ENCODE data around the gene COIL.

The COIL gene

GRCh38 chr17:57002904-57003303 lies 42.1 kb upstream of the COIL start:
- TF ChIP-seq CTCF (IDR thresholded peaks at IDR 0.05; ENCODE audit: low read depth, low read length, missing control alignments), result no peak

GRCh38 chr17:57001541-57001940 lies 40.7 kb upstream of the COIL start:
- no peak overlapping the region for H3K4me3 ChIP-seq (replicated peaks; ENCODE audit: low read depth, low read length)
- DNase-seq (ENCODE audit: extremely low read depth, low read depth), result no peak
- no peak for TF ChIP-seq CTCF (IDR thresholded peaks at IDR 0.05; ENCODE audit: low read depth, low read length, missing control alignments)

More at GRCh38 chr17:57002904-57003303, 42.1 kb upstream of the COIL start:
- no peak overlapping the region for H3K4me3 ChIP-seq (replicated peaks; ENCODE audit: low read depth, low read length)
- DNase-seq (ENCODE audit: extremely low read depth, low read depth), result no peak

- DNase-seq (ENCODE audit: extremely low read depth, low read depth), result no peak
- TF ChIP-seq CTCF (IDR thresholded peaks at IDR 0.05; ENCODE audit: low read depth, low read length, missing control alignments), result no peak
- H3K4me3 ChIP-seq (replicated peaks; ENCODE audit: low read depth, low read length), result no peak overlapping the region
Observed at GRCh38 chr17:56997313-56997712, 36.5 kb upstream of the COIL start.

GRCh38 chr17:56995766-56996165 lies 34.9 kb upstream of the COIL start:
- no peak for DNase-seq (ENCODE audit: extremely low read depth, low read depth)
- TF ChIP-seq CTCF (IDR thresholded peaks at IDR 0.05; ENCODE audit: low read depth, low read length, missing control alignments), result no peak
- no peak overlapping the region for H3K4me3 ChIP-seq (replicated peaks; ENCODE audit: low read depth, low read length)

GRCh38 chr17:56994009-56994792 lies 33.4 kb upstream of the COIL start:
- TF ChIP-seq CTCF (IDR thresholded peaks at IDR 0.05; ENCODE audit: low read depth, low read length, missing control alignments), result no peak
- no peak overlapping the region for H3K4me3 ChIP-seq (replicated peaks; ENCODE audit: low read depth, low read length)
- no peak for DNase-seq (ENCODE audit: extremely low read depth, low read depth)

- H3K4me3 ChIP-seq (replicated peaks; ENCODE audit: low read depth, low read length), result no peak overlapping the region
- no peak for DNase-seq (ENCODE audit: extremely low read depth, low read depth)
- TF ChIP-seq CTCF (IDR thresholded peaks at IDR 0.05; ENCODE audit: low read depth, low read length, missing control alignments), result no peak
Observed at GRCh38 chr17:56992364-56992763, 31.5 kb upstream of the COIL start.

All from HFF-Myc (cell line).